Activated CD8-positive, alpha-beta memory T cell treated with anti-CD3 and anti-CD28 coated beads, Interleukin-2, amount 10 ng/mL, durations not matched to agents 7 days and 5 days (primary cell): ENCODE measurements around the gene DDIT4. TPM values are rescaled to one million over a fixed set of nuclear protein-coding genes. Genes with fewer than 3 reads are reported as not detected.
"Not testable (repeated sequence)": the region's sequence is repeated elsewhere in the genome, so short reads cannot be mapped to it uniquely, and the experiment has no call there.

ENCODE experiments used
- ATAC-seq: fragments of 150-1000 bp; cut with Tn5 transposase; one replicate; pipeline ENCODE4 v1.10.0; 2021; ENCODE audit warnings: moderate library complexity
- CTCF ChIA-PET: fragments of 350-600 bp; sonication (Branson Sonifier 250); formaldehyde crosslinking; loops from one replicate; lab custom pipeline; 2021; ENCODE audit warnings: antibody characterized with exemption; lab: Charles Lee
- DNase-seq: peaks from one replicate; pipeline ENCODE4 v3.0.0-alpha.2; 2020
- H3K27ac Mint-ChIP-seq: one replicate; pipeline ENCODE4 v1.8.0; 2021; ENCODE audit warnings: mild to moderate bottlenecking, mixed read lengths
- H3K27me3 Mint-ChIP-seq: one replicate; pipeline ENCODE4 v1.8.0; 2021; ENCODE audit warnings: mixed read lengths
- H3K36me3 Mint-ChIP-seq: one replicate; pipeline ENCODE4 v1.8.0; 2021; ENCODE audit warnings: mild to moderate bottlenecking, mixed read lengths
- H3K4me1 Mint-ChIP-seq: one replicate; pipeline ENCODE4 v1.8.0; 2021; ENCODE audit warnings: mixed read lengths
- H3K4me3 Mint-ChIP-seq: one replicate; pipeline ENCODE4 v1.8.0; 2021; ENCODE audit warnings: mild to moderate bottlenecking, moderate library complexity, mixed read lengths
- H3K9me3 Mint-ChIP-seq: one replicate; pipeline ENCODE4 v1.8.0; 2022; ENCODE audit warnings: low read depth, mixed read lengths
- total RNA-seq, 2 experiments: library from RNA; stranded (reverse); gene quantifications; one replicate each; pipeline ENCODE4 v1.2.3, GENCODE V29; 2021

The DDIT4 gene
- total RNA-seq, 2 experiments from 2014 or later, result 291 to 293 TPM

DNA sequence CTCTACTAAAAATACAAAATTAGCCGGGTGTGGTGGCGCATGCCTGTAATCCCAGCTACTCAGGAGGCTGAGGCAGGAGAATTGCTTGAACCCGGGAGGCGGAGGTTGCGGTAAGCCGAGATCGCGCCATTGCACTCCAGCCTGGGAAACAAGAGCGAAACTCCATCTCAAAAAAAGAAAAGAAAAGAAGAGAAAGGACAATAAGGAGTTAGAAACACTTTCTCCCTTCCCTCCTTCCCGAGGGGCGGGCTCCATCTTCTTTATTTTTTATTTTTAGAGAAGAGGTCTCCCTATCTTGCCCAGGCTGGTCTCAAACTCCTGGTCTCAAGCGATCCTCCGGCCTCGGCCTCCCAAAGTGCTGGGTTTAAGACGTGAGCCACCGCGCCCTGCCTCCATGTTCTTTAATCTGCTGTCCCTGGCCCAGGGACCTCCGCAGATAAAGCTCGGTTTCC, 23.1 kb downstream of the DDIT4 start:
- ATAC-seq, H3K36me3 Mint-ChIP-seq, DNase-seq, H3K27me3 Mint-ChIP-seq, H3K9me3 Mint-ChIP-seq: not testable (repeated sequence)
- Mint-ChIP-seq H3K4me1 (peaks cover 72% of the 10 kb centered on the region), H3K27ac (peak overlapping the region; percentile 99), H3K4me3 (peak overlapping the region; percentile 77)
- CTCF ChIA-PET, result interaction anchor here (0.7 to 10.3 kb wide), 13 partner anchors 9 to 49 kb away, joined by 3 to 145 read pairs (median 5); partner anchors contain the start of gene DDIT4

- Mint-ChIP-seq H3K27ac (peak overlapping the region; percentile 99), H3K27me3 (no peaks in the 10 kb centered on the region), H3K4me1 (peaks cover 67% of the 10 kb centered on the region), H3K9me3 (no peaks in the 10 kb centered on the region), H3K4me3 (peak overlapping the region; percentile 77), H3K36me3 (peaks cover 8% of the 10 kb centered on the region)
- CTCF ChIA-PET, result interaction anchor here (0.7 to 10.3 kb wide), 14 partner anchors 9 to 49 kb away, joined by 3 to 145 read pairs (median 6); partner anchors contain the start of gene DDIT4
- ATAC-seq (peak; percentile 63), DNase-seq (peak; percentile 99)
Observed at GRCh38 chr10:72297281-72297804, 23.6 kb downstream of the DDIT4 start.

DNA sequence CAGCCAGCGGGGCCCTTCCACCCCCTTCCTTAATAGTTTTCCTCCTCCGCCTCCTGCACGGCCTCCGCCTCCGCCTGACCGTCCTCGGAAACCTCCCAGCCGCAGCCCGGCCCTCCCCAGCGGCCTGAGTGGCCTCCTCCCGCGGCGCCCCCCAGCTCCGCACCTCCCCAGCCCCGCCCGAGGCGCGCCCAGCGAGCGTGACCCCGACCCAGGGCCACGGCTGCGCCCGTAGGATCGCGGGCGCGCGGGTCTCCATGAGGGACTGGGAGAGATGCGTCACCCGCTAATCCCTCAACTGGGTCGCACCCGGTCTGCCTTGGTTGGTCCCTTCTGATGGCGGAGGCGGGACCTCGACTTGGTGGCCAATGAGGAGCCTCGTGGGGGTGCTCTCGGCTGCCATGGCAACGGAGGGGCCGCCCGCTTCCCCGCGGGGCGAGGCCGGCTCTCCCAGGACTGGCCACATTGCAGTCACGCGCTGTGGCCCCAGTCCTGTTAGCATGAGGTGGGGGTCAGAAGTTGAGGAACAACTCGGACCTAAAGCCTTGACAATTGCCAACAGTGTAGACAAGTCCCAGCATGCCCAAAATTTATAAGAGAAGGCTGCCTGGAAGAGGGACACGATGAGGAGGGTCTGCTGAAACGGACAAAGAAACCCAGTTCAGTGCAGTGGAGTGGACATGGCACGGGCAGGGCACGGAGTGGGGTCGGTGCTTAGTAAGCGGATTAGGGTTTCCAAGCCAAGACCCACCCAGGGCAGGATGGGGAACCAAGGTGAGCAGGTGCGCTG, 24.3 kb downstream of the DDIT4 start:
- DNase-seq, result peak; percentile 98
- H3K4me3 Mint-ChIP-seq, result peak overlapping the region; percentile 77
- ATAC-seq, result peak; percentile 81
- no peaks in the 10 kb centered on the region for H3K9me3 Mint-ChIP-seq
- H3K27ac Mint-ChIP-seq, result peak overlapping the region; percentile 99
- no peaks in the 10 kb centered on the region for H3K27me3 Mint-ChIP-seq
- CTCF ChIA-PET, result interaction anchor here (0.8 to 10.3 kb wide), 14 partner anchors 8 to 50 kb away, joined by 3 to 145 read pairs (median 6); partner anchors contain the start of gene DDIT4
- peaks cover 61% of the 10 kb centered on the region for H3K4me1 Mint-ChIP-seq
- H3K36me3 Mint-ChIP-seq, result peaks cover 8% of the 10 kb centered on the region

DNA sequence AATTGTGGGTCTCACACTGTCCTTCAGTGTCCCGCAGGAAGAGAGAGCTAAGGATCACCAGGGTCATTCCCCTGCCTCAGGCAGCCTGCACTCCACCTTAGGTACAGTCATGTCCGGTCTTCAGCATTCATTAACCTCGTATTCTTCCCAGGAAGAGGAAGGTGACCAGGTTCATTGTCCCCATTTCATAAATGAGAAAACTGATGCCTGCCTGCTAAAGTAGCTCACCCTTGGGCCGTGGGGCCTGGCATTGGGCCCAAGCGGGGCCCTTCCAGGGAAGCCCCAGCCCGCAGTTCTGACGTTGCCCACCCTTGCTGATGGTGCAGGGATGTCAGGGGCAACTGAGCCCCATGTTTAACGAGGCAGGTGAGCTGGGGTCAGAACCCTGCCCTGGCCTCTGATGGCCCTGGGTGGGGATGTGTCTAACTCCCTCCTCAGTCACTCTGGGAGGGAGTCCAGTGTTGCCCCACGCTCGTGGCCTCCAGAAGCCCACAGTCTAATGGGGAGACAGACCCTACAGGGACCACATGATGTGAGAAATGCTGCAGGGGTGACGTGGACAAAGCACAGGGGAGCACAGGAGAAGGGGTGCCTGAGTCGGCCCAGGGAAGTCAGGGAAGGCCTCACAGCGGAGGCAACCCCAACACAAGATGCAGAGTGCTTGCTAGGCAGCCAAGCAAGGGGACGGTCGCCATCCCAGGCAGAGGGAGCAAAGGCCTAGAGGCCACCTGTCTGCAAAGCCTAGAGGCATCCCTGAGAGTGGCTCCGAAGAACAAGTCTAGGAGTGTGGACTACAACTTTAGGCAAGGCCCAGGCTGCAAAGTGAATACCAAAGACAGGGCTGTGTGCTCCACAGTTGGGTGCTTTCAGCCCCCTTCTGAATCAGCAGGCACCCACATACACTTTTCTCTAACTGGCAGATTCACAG, 25.1 kb downstream of the DDIT4 start:
- H3K9me3 Mint-ChIP-seq, result no peaks in the 10 kb centered on the region
- no peaks in the 10 kb centered on the region for H3K27me3 Mint-ChIP-seq
- H3K4me1 Mint-ChIP-seq, result peaks cover 60% of the 10 kb centered on the region
- DNase-seq (no peak), ATAC-seq (no peak)
- no peak overlapping the region for H3K4me3 Mint-ChIP-seq
- H3K36me3 Mint-ChIP-seq, result peaks cover 8% of the 10 kb centered on the region
- H3K27ac Mint-ChIP-seq, result peak overlapping the region; percentile 99
- CTCF ChIA-PET, result interaction anchor here (1.4 kb wide), 1 partner anchor 10 kb away, joined by 6 read pairs; no protein-coding TSS in a partner anchor

- DNase-seq (no peak), ATAC-seq (no peak)
- peaks cover 3% of the 10 kb centered on the region for H3K36me3 Mint-ChIP-seq
- no peaks in the 10 kb centered on the region for H3K27me3 Mint-ChIP-seq
- peak overlapping the region; percentile 42 for H3K27ac Mint-ChIP-seq
- peaks cover 56% of the 10 kb centered on the region for H3K4me1 Mint-ChIP-seq
- H3K9me3 Mint-ChIP-seq, result no peaks in the 10 kb centered on the region
- CTCF ChIA-PET, result interaction anchor here (0.8 to 4.5 kb wide), 8 partner anchors 9 to 43 kb away, joined by 3 to 24 read pairs (median 6); no protein-coding TSS in a partner anchor
- no peak overlapping the region for H3K4me3 Mint-ChIP-seq
Observed at GRCh38 chr10:72303424-72304128, 29.9 kb downstream of the DDIT4 start.

DNA sequence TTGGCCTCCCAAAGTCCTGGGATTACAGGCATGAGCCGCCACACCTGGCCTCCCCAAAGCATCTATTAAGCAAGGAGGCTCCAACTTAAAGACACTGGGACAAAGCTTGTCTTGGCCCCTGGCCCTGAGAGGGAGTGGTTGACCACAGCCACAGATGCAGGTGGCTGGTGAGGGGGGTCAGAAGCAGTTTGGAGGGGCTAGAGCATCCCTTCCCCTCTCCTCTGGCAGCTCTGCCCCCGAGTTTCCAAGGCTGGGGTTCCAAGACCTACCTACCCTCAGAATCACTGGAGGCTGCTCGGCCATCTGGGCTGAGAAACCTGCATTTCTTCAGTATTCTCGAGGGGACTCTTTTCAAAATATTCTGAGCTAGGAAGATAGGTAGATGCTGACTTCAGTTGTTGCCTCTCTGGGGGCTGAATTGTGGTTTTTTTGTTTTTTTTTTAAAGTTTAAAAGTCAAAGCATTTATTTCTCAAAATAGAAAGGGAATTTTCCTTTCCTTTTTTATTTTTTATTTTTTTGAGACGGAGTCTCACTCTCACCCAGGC, 32.6 kb downstream of the DDIT4 start:
- ATAC-seq, result no peak
- Mint-ChIP-seq H3K27me3 (no peaks in the 10 kb centered on the region), H3K27ac (peak overlapping the region; percentile 82), H3K36me3 (no peaks in the 10 kb centered on the region), H3K9me3 (no peaks in the 10 kb centered on the region), H3K4me3 (no peak overlapping the region), H3K4me1 (peaks cover 64% of the 10 kb centered on the region)
- DNase-seq, result no peak
- CTCF ChIA-PET, result interaction anchor here (0.7 to 4.5 kb wide), 5 partner anchors 9 to 64 kb away, joined by 3 to 24 read pairs (median 4); no protein-coding TSS in a partner anchor

DNA sequence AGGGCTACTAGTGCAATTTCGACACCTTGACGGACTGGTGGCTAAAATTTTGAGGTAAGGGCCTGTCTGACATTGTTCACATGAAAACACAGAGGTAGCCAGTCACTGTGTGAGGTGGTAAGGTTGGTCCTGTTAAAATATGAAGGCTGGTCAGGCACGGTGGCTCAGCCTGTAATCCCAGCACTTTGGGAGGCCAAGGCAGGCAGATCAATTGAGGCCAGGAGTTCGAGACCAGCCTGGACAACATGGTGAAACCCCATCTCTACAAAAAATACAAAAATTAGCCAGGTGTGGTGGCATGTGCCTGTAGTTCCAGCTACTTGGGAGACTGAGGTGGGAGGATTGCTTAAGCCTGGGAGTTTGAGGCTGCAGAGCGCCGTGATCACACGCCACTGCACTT, 34.0 kb downstream of the DDIT4 start:
- Mint-ChIP-seq H3K27ac (peak overlapping the region; percentile 76), H3K4me1 (peaks cover 65% of the 10 kb centered on the region)
- H3K36me3 Mint-ChIP-seq, H3K4me3 Mint-ChIP-seq, ATAC-seq, DNase-seq, H3K9me3 Mint-ChIP-seq, H3K27me3 Mint-ChIP-seq: not testable (repeated sequence)
- CTCF ChIA-PET, result interaction anchor here (0.9 to 2.4 kb wide), 6 partner anchors 11 to 84 kb away, joined by 3 to 10 read pairs (median 4); no protein-coding TSS in a partner anchor

GRCh38 chr10:72308320-72308987, 34.7 kb downstream of the DDIT4 start:
- Mint-ChIP-seq H3K4me1 (peaks cover 64% of the 10 kb centered on the region), H3K9me3 (no peaks in the 10 kb centered on the region)
- DNase-seq, result peak; percentile 53

GRCh38 chr10:72309290-72310240, 35.8 kb downstream of the DDIT4 start:
- Mint-ChIP-seq H3K27ac (no peak overlapping the region), H3K4me3 (no peak overlapping the region), H3K9me3 (no peaks in the 10 kb centered on the region), H3K4me1 (peaks cover 57% of the 10 kb centered on the region), H3K36me3 (no peaks in the 10 kb centered on the region), H3K27me3 (no peaks in the 10 kb centered on the region)
- ATAC-seq (no peak), DNase-seq (no peak)
- CTCF ChIA-PET, result interaction anchor here (0.7 to 2.4 kb wide), 7 partner anchors 9 to 177 kb away, joined by 3 to 10 read pairs (median 5); no protein-coding TSS in a partner anchor

More at GRCh38 chr10:72308320-72308987, 34.7 kb downstream of the DDIT4 start:
- Mint-ChIP-seq H3K4me3 (no peak overlapping the region), H3K36me3 (no peaks in the 10 kb centered on the region), H3K27ac (peak overlapping the region; percentile 76), H3K27me3 (no peaks in the 10 kb centered on the region)
- CTCF ChIA-PET, result interaction anchor here (0.8 to 2.4 kb wide), 9 partner anchors 10 to 176 kb away, joined by 3 to 10 read pairs (median 4); no protein-coding TSS in a partner anchor
- ATAC-seq, result peak; percentile 57

- Mint-ChIP-seq H3K36me3 (no peaks in the 10 kb centered on the region), H3K9me3 (no peaks in the 10 kb centered on the region), H3K4me1 (peaks cover 53% of the 10 kb centered on the region), H3K4me3 (no peak overlapping the region), H3K27ac (no peak overlapping the region), H3K27me3 (no peaks in the 10 kb centered on the region)
- DNase-seq, result no peak
- ATAC-seq, result no peak
- CTCF ChIA-PET, result no interaction called here
Observed at GRCh38 chr10:72310241-72310633, 36.5 kb downstream of the DDIT4 start.

GRCh38 chr10:72310636-72311035, 36.9 kb downstream of the DDIT4 start:
- H3K9me3 Mint-ChIP-seq, result no peaks in the 10 kb centered on the region
- H3K36me3 Mint-ChIP-seq, result no peaks in the 10 kb centered on the region
- no peaks in the 10 kb centered on the region for H3K27me3 Mint-ChIP-seq
- CTCF ChIA-PET, result no interaction called here
- H3K4me1 Mint-ChIP-seq, result peaks cover 53% of the 10 kb centered on the region
- ATAC-seq (no peak), DNase-seq (no peak)
- H3K4me3 Mint-ChIP-seq, result no peak overlapping the region
- H3K27ac Mint-ChIP-seq, result no peak overlapping the region
